WTC11 (cell line): ENCODE results near the gene ASGR1. TPM values are rescaled to one million over a fixed set of nuclear protein-coding genes. Genes with fewer than 3 reads are reported as not detected.

Source experiments
- ATAC-seq: fragments of 200-7000 bp; cut with Tn5 transposase; 2 replicates; pipeline ENCODE4 v1.10.0; 2021; ENCODE audit warnings: mild to moderate bottlenecking, moderate library complexity
- CTCF ChIA-PET: fragments of 300-600 bp; sonication (Branson Sonifier 250); formaldehyde crosslinking; loops from one replicate; lab custom pipeline; 2021; ENCODE audit warnings: antibody characterized with exemption; lab: Charles Lee
- POLR2A ChIA-PET: fragments of 350-600 bp; sonication (Branson Sonifier 250); formaldehyde crosslinking; loops from one replicate; lab custom pipeline; 2021; ENCODE audit warnings: antibody characterized with exemption; lab: Charles Lee
- DNase-seq: peaks from one replicate; pipeline ENCODE4 v3.0.0; 2021; ENCODE audit warnings: low spot score
- H3K27ac Mint-ChIP-seq: 2 replicates; pipeline ENCODE4 v1.8.0; 2021; ENCODE audit warnings: mixed read lengths
- H3K27me3 Mint-ChIP-seq: 2 replicates; pipeline ENCODE4 v1.8.0; 2021; ENCODE audit warnings: low read depth, mild to moderate bottlenecking, moderate library complexity, mixed read lengths
- H3K36me3 Mint-ChIP-seq: 2 replicates; pipeline ENCODE4 v1.8.0; 2021; ENCODE audit warnings: mixed read lengths
- H3K4me1 Mint-ChIP-seq: 2 replicates; pipeline ENCODE4 v1.8.0; 2022; ENCODE audit warnings: mixed read lengths
- H3K4me3 Mint-ChIP-seq: 2 replicates; pipeline ENCODE4 v1.8.0; 2021; ENCODE audit warnings: mild to moderate bottlenecking, moderate library complexity, mixed read lengths
- H3K9me3 Mint-ChIP-seq: 2 replicates; pipeline ENCODE4 v1.8.0; 2021; ENCODE audit warnings: mixed read lengths
- CREB1 ChIP-seq: sonication (generic); formaldehyde crosslinking; IDR thresholded peaks from 2 replicates; pipeline ENCODE4 v1.8.0; 2023; ENCODE audit warnings: mild to moderate bottlenecking, missing genetic modification reagents
- ELF4 ChIP-seq: sonication (generic); formaldehyde crosslinking; IDR thresholded peaks from 2 replicates; pipeline ENCODE4 v1.8.1; 2022; ENCODE audit warnings: low read depth, mild to moderate bottlenecking, moderate library complexity, missing genetic modification reagents
- EMX1 ChIP-seq: fragments of 250-450 bp; sonication (Bioruptor Pico); IDR thresholded peaks from 2 replicates; pipeline ENCODE4 v1.8.0; 2021; ENCODE audit warnings: mild to moderate bottlenecking
- FOXP1 ChIP-seq: sonication (generic); formaldehyde crosslinking; IDR thresholded peaks from 2 replicates; pipeline ENCODE4 v1.8.0; 2022; ENCODE audit warnings: missing genetic modification reagents, mild to moderate bottlenecking, moderate library complexity, borderline replicate concordance
- IRF2 ChIP-seq: sonication (generic); formaldehyde crosslinking; IDR thresholded peaks from 2 replicates; pipeline ENCODE4 v1.8.0; 2022; ENCODE audit warnings: low read depth, missing genetic modification reagents, borderline replicate concordance
- NR1H2 ChIP-seq: sonication (generic); formaldehyde crosslinking; IDR thresholded peaks from 2 replicates; pipeline ENCODE4 v1.9.0; 2021; ENCODE audit warnings: mild to moderate bottlenecking, moderate library complexity, missing genetic modification reagents
- OVOL2 ChIP-seq: fragments of 250-450 bp; sonication (Bioruptor Pico); IDR thresholded peaks from 2 replicates; pipeline ENCODE4 v1.9.0; 2021; ENCODE audit warnings: mild to moderate bottlenecking, borderline replicate concordance
- ZNF232 ChIP-seq: sonication (generic); formaldehyde crosslinking; IDR thresholded peaks from 2 replicates; pipeline ENCODE4 v1.8.0; 2022; ENCODE audit warnings: mild to moderate bottlenecking, missing genetic modification reagents
- ZNF423 ChIP-seq: fragments of 250-450 bp; sonication (Bioruptor Pico); IDR thresholded peaks from 2 replicates; pipeline ENCODE4 v2.1.2; 2022; ENCODE audit warnings: mild to moderate bottlenecking, moderate library complexity
- microRNA-seq: library from miRNA; unstranded; fragments of <30 nt; microRNA quantifications from one replicate; pipeline ENCODE4 v1.2.0, GENCODE V29; 2022; ENCODE audit warnings: borderline number of aligned reads
- total RNA-seq: library from RNA; stranded (reverse); gene quantifications from 3 replicates; pipeline ENCODE4 v1.2.3, GENCODE V29; 2021
- TF ChIP-seq, protein P1 (sequence below): sonication (generic); formaldehyde crosslinking; IDR thresholded peaks from 2 replicates; pipeline ENCODE4 v1.8.0; 2023; ENCODE audit warnings: missing genetic modification reagents, mild to moderate bottlenecking, borderline replicate concordance
- TF ChIP-seq, protein P2 (sequence below): fragments of 250-450 bp; sonication (Bioruptor Pico); IDR thresholded peaks from 2 replicates; pipeline ENCODE4 v1.8.0; 2021; ENCODE audit warnings: mild to moderate bottlenecking
- TF ChIP-seq, protein P3 (sequence below): sonication (generic); formaldehyde crosslinking; IDR thresholded peaks from 2 replicates; pipeline ENCODE4 v1.8.0; 2022; ENCODE audit warnings: mild to moderate bottlenecking, missing genetic modification reagents

Gene ASGR1
- total RNA-seq, 1 experiment from 2014 or later = 13.3 TPM

DNA sequence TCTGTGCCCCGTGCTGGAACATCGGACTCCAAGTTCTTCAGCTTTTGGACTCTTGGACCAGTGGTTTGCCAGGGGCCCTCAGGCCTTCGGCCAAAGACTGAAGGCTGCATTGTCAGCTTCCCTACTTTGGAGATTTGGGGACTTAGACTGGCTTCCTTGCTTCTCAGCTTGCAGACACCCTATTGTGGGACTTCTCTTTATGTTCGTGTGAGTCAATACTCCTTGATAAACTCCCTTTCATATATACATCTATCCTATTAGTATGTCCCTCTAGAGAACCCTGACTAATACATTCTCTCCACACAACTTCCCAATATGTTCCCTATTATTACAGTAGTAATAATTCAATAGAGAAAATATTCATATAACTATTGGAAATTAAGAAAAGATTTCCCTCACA is 55.3 kb downstream of the ASGR1 start:
- Mint-ChIP-seq H3K27me3 (peaks cover 26% of the 10 kb centered on the region), H3K9me3 (no peaks in the 10 kb centered on the region), H3K27ac (no peak overlapping the region), H3K36me3 (no peaks in the 10 kb centered on the region), H3K4me1 (peaks cover 15% of the 10 kb centered on the region), H3K4me3 (no peak overlapping the region)
- no peak for ATAC-seq
- no peak for DNase-seq
- no peak for TF ChIP-seq CREB1 (CRISPR knock-in tag)
- TF ChIP-seq, protein P1, sequence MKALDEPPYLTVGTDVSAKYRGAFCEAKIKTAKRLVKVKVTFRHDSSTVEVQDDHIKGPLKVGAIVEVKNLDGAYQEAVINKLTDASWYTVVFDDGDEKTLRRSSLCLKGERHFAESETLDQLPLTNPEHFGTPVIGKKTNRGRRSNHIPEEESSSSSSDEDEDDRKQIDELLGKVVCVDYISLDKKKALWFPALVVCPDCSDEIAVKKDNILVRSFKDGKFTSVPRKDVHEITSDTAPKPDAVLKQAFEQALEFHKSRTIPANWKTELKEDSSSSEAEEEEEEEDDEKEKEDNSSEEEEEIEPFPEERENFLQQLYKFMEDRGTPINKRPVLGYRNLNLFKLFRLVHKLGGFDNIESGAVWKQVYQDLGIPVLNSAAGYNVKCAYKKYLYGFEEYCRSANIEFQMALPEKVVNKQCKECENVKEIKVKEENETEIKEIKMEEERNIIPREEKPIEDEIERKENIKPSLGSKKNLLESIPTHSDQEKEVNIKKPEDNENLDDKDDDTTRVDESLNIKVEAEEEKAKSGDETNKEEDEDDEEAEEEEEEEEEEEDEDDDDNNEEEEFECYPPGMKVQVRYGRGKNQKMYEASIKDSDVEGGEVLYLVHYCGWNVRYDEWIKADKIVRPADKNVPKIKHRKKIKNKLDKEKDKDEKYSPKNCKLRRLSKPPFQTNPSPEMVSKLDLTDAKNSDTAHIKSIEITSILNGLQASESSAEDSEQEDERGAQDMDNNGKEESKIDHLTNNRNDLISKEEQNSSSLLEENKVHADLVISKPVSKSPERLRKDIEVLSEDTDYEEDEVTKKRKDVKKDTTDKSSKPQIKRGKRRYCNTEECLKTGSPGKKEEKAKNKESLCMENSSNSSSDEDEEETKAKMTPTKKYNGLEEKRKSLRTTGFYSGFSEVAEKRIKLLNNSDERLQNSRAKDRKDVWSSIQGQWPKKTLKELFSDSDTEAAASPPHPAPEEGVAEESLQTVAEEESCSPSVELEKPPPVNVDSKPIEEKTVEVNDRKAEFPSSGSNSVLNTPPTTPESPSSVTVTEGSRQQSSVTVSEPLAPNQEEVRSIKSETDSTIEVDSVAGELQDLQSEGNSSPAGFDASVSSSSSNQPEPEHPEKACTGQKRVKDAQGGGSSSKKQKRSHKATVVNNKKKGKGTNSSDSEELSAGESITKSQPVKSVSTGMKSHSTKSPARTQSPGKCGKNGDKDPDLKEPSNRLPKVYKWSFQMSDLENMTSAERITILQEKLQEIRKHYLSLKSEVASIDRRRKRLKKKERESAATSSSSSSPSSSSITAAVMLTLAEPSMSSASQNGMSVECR (CRISPR knock-in tag) = no peak
- no peak for TF ChIP-seq FOXP1 (CRISPR knock-in tag)
- no peak for TF ChIP-seq OVOL2
- TF ChIP-seq, protein P2, sequence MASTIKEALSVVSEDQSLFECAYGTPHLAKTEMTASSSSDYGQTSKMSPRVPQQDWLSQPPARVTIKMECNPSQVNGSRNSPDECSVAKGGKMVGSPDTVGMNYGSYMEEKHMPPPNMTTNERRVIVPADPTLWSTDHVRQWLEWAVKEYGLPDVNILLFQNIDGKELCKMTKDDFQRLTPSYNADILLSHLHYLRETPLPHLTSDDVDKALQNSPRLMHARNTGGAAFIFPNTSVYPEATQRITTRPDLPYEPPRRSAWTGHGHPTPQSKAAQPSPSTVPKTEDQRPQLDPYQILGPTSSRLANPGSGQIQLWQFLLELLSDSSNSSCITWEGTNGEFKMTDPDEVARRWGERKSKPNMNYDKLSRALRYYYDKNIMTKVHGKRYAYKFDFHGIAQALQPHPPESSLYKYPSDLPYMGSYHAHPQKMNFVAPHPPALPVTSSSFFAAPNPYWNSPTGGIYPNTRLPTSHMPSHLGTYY (CRISPR knock-in tag) = no peak
- no peak for TF ChIP-seq IRF2 (CRISPR knock-in tag)
- TF ChIP-seq, protein P3, sequence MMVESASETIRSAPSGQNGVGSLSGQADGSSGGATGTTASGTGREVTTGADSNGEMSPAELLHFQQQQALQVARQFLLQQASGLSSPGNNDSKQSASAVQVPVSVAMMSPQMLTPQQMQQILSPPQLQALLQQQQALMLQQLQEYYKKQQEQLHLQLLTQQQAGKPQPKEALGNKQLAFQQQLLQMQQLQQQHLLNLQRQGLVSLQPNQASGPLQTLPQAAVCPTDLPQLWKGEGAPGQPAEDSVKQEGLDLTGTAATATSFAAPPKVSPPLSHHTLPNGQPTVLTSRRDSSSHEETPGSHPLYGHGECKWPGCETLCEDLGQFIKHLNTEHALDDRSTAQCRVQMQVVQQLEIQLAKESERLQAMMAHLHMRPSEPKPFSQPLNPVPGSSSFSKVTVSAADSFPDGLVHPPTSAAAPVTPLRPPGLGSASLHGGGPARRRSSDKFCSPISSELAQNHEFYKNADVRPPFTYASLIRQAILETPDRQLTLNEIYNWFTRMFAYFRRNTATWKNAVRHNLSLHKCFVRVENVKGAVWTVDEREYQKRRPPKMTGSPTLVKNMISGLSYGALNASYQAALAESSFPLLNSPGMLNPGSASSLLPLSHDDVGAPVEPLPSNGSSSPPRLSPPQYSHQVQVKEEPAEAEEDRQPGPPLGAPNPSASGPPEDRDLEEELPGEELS = no peak
- no peak for TF ChIP-seq EMX1 (CRISPR knock-in tag)
- TF ChIP-seq ZNF232 (CRISPR knock-in tag) = no peak
- no peak for TF ChIP-seq NR1H2
- no peak for TF ChIP-seq ELF4
- TF ChIP-seq ZNF423 (CRISPR knock-in tag) = no peak
- ChIA-PET CTCF (interaction anchor here (1.6 to 1.8 kb wide), 2 partner anchors 9 to 12 kb away, joined by 7 to 10 read pairs; no protein-coding TSS in a partner anchor), POLR2A (no interaction called here)

Small RNA genes lying within 50 kb of the gene (microRNA-seq; reads per million reads assigned to microRNA genes)
- gene MIR324 = 986 reads per million, percentile 88 among the genes with 10 or more reads in this experiment

Other genes with a start within 250 kb of the ASGR1 start
- gene ALOX12, start 183.3 kb downstream of the ASGR1 start, total RNA-seq = 1.6 to 1.9 TPM (median 1.9 TPM) in 3 replicates
- 162 to 173 TPM (median 170 TPM) in 3 replicates for gene RNASEK, start 166.7 kb downstream of the ASGR1 start, total RNA-seq
- 11.4 to 13.5 TPM (median 12.3 TPM) in 3 replicates for gene BCL6B, start 156.3 kb downstream of the ASGR1 start, total RNA-seq
- 5.2 to 7.1 TPM (median 6.9 TPM) in 3 replicates for gene SLC16A13, start 143.4 kb downstream of the ASGR1 start, total RNA-seq
- 0.48 to 0.62 TPM (median 0.53 TPM) in 3 replicates for gene SLC16A11, start 135.3 kb downstream of the ASGR1 start, total RNA-seq
- gene CLEC10A, start 99.1 kb downstream of the ASGR1 start, total RNA-seq = 0.18 TPM in 1 of 3 replicates, not detected in the others
- gene ASGR2, start 64.5 kb downstream of the ASGR1 start, total RNA-seq = 0.13 to 0.30 TPM (median 0.14 TPM) in 3 replicates
- 47.1 to 59.7 TPM (median 48.0 TPM) in 3 replicates for gene DLG4, start 40.5 kb upstream of the ASGR1 start, total RNA-seq
- 213 to 236 TPM (median 221 TPM) in 3 replicates for gene ACADVL, start 40.6 kb upstream of the ASGR1 start, total RNA-seq
- 57.6 to 67.3 TPM (median 59.8 TPM) in 3 replicates for gene DVL2, start 55.1 kb upstream of the ASGR1 start, total RNA-seq
- gene PHF23, start 60.1 kb upstream of the ASGR1 start, total RNA-seq = 45.8 to 50.1 TPM (median 49.1 TPM) in 3 replicates
- gene GABARAP, start 63.1 kb upstream of the ASGR1 start, total RNA-seq = 228 to 247 TPM (median 238 TPM) in 3 replicates
- 120 to 127 TPM (median 126 TPM) in 3 replicates for gene CTDNEP1, start 72.4 kb upstream of the ASGR1 start, total RNA-seq
- gene ELP5, start 72.8 kb upstream of the ASGR1 start, total RNA-seq = 101 to 103 TPM (median 103 TPM) in 3 replicates
- gene CLDN7, start 83.1 kb upstream of the ASGR1 start, total RNA-seq = 131 to 136 TPM (median 136 TPM) in 3 replicates
- 5.6 to 6.4 TPM (median 6.2 TPM) in 3 replicates for gene SLC2A4, start 102.3 kb upstream of the ASGR1 start, total RNA-seq
- gene YBX2, start 115.3 kb upstream of the ASGR1 start, total RNA-seq = 26.8 to 36.5 TPM (median 35.2 TPM) in 3 replicates
- gene EIF5A, start 128.3 kb upstream of the ASGR1 start, total RNA-seq = 929 to 1,021 TPM (median 936 TPM) in 3 replicates
- 42.2 to 55.9 TPM (median 44.7 TPM) in 3 replicates for gene GPS2, start 136.0 kb upstream of the ASGR1 start, total RNA-seq
- gene NEURL4, start 150.0 kb upstream of the ASGR1 start, total RNA-seq = 44.3 to 64.4 TPM (median 50.2 TPM) in 3 replicates
- 58.6 to 63.9 TPM (median 60.6 TPM) in 3 replicates for gene ACAP1, start 157.2 kb upstream of the ASGR1 start, total RNA-seq
- gene KCTD11, start 172.8 kb upstream of the ASGR1 start, total RNA-seq = 8.1 to 9.0 TPM (median 8.2 TPM) in 3 replicates
- gene TMEM95, start 175.8 kb upstream of the ASGR1 start, total RNA-seq = not detected in 3 replicates
- gene TNK1, start 201.7 kb upstream of the ASGR1 start, total RNA-seq = 9.3 to 11.8 TPM (median 10.7 TPM) in 3 replicates
- 34.1 to 42.7 TPM (median 37.6 TPM) in 3 replicates for gene PLSCR3, start 215.2 kb upstream of the ASGR1 start, total RNA-seq
- 132 to 180 TPM (median 178 TPM) in 3 replicates for gene TMEM256, start 224.7 kb upstream of the ASGR1 start, total RNA-seq
- gene NLGN2, start 228.5 kb upstream of the ASGR1 start, total RNA-seq = 76.7 to 112 TPM (median 96.9 TPM) in 3 replicates
- gene SPEM1, start 241.0 kb upstream of the ASGR1 start, total RNA-seq = 0.18 to 0.35 TPM in 2 of 3 replicates, not detected in the other
- 0.13 TPM in 1 of 3 replicates, not detected in the others for gene SPEM2, start 246.2 kb upstream of the ASGR1 start, total RNA-seq
- not detected in 3 replicates for gene SPEM3, start 249.5 kb upstream of the ASGR1 start, total RNA-seq